Measurements from ENCODE around the gene B3GNT8.

The B3GNT8 gene

DNA sequence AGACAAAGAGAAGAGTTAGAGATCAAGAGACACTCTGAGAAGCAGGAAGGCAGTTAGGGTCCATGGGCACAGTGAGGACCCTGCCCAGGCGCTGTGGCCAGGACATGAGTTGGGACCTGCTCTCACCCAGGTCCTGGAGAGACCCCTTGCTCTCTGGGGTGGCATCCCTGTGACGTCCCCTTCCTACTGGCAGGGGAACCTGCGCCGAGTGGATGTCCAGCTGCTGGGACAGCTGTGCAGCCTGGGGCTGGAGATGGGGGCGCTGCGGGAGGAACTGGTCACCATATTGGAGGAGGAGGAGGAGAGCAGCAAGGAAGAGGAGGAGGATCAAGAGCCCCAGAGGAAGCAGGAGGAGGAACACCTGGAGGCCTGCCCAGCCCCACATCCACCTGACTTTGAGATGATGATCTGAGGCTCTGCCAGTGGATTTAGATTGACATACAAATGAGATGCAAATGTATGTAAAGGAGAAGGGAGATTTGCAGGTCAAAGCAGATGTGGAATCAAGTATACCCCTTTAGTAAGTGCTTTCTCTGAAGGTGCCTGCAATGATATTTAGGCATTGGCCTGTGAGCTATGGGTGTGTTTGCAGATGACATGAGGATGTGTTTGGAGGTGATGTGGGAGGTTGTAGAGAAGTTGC lies 16.8 kb upstream of the B3GNT8 start:
- in situ Hi-C loops (cut with MboI; ENCODE audit: low pct_unique_long_range_greater_than_20kb, low sequenced_read_pairs, unreplicated experiment), result loop anchor here (10.0 kb wide), 1 partner anchor 131 kb away; the partner anchor contains the start of gene CEACAM21
- TF ChIP-seq, protein P1, sequence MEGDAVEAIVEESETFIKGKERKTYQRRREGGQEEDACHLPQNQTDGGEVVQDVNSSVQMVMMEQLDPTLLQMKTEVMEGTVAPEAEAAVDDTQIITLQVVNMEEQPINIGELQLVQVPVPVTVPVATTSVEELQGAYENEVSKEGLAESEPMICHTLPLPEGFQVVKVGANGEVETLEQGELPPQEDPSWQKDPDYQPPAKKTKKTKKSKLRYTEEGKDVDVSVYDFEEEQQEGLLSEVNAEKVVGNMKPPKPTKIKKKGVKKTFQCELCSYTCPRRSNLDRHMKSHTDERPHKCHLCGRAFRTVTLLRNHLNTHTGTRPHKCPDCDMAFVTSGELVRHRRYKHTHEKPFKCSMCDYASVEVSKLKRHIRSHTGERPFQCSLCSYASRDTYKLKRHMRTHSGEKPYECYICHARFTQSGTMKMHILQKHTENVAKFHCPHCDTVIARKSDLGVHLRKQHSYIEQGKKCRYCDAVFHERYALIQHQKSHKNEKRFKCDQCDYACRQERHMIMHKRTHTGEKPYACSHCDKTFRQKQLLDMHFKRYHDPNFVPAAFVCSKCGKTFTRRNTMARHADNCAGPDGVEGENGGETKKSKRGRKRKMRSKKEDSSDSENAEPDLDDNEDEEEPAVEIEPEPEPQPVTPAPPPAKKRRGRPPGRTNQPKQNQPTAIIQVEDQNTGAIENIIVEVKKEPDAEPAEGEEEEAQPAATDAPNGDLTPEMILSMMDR (IDR thresholded peaks at IDR 0.05; ENCODE audit: extremely low read depth, insufficient read depth, missing control alignments), result no peak
- no peak for DNase-seq (ENCODE audit: low spot score)

DNA sequence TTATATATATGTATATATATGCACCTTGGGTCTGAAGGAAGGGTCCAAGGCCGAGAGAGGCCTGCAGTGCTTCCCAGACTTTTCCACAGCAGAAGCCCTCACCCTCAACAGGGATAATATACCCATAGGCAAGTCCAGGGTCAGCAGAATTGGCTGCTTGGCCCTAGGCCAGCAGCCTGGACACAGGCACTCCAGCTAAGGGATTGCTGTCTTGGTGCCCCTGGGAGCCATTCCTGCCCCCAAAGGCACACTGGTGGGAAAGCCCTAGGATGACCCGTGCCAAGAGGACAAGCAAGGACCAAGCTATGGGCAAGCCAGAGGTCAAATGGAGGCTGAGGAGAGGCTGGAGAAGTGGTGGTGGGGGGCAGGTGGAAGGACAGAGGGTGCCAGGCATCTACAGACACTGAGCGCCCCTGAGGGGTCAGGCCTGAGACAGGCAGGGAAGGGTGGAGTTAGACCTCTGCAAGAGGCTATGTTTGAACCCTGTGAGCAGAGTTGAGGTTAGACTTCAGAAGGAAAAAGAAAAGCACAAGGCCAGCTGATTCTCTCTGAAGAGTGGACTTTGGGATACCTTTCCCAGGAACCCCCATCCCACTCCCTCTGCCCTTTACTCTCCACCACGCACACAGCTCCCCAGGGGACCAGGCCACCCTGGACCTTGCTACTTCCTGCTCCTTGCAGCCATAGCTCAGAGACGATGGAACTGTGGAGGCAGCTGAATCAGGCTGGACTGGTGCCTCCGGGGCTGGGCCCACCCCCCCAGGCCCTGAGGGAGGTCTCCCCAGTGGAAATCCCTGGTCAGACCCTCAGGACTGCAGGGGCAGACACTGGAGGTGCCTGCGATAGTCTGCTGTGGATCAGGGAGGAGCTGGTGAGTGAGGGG lies 15.5 kb upstream of the B3GNT8 start, which contains the start of gene ERICH4:
ERICH4 (plus strand) TSS at position 684 of the 883 bp plus-strand sequence; CDS start at position 698, 14 bp downstream.
- TF ChIP-seq, protein P1 (IDR thresholded peaks at IDR 0.05; ENCODE audit: extremely low read depth, insufficient read depth, missing control alignments), result no peak
- in situ Hi-C loops (cut with MboI; ENCODE audit: low pct_unique_long_range_greater_than_20kb, low sequenced_read_pairs, unreplicated experiment), result loop anchor here (10.0 kb wide), 1 partner anchor 132 kb away; the partner anchor contains the start of gene CEACAM21
- DNase-seq (ENCODE audit: low spot score), result no peak

DNA sequence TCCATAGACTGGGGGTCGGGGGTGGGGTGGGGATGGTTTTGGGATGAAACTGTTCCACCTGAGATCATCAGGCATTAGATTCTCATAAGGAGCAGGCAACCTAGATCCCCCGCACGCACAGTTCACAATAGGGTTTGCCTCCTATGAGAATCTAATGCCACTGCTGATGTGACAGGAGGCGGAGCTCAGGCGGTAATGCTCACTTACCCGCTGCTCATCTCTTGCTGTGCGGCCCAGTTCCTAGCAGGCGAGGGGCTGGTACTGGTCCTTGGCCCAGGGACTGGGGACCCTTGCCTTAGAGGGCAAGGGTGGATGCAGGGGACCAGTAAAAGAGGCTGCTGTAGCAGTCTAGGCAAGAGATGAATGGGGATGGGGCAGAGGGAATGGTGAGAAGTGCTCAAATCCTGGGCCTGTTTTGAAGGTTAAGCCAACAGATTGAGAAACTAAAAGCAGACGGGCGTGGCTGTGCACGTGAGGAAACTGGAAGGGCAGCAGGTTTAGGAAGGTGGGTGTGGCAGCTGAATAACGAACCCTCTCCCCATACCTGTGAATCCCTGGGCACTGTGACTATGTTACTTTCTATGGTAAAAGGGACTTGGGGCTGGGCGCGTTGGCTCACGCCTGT lies 14.3 kb upstream of the B3GNT8 start:
- TF ChIP-seq, protein P1 (IDR thresholded peaks at IDR 0.05; ENCODE audit: extremely low read depth, insufficient read depth, missing control alignments), result no peak
- in situ Hi-C loops (cut with MboI; ENCODE audit: low pct_unique_long_range_greater_than_20kb, low sequenced_read_pairs, unreplicated experiment), result loop anchor here (10.0 kb wide), 1 partner anchor 133 kb away; the partner anchor contains the start of gene CEACAM21
- no peak for DNase-seq (ENCODE audit: low spot score)

DNA sequence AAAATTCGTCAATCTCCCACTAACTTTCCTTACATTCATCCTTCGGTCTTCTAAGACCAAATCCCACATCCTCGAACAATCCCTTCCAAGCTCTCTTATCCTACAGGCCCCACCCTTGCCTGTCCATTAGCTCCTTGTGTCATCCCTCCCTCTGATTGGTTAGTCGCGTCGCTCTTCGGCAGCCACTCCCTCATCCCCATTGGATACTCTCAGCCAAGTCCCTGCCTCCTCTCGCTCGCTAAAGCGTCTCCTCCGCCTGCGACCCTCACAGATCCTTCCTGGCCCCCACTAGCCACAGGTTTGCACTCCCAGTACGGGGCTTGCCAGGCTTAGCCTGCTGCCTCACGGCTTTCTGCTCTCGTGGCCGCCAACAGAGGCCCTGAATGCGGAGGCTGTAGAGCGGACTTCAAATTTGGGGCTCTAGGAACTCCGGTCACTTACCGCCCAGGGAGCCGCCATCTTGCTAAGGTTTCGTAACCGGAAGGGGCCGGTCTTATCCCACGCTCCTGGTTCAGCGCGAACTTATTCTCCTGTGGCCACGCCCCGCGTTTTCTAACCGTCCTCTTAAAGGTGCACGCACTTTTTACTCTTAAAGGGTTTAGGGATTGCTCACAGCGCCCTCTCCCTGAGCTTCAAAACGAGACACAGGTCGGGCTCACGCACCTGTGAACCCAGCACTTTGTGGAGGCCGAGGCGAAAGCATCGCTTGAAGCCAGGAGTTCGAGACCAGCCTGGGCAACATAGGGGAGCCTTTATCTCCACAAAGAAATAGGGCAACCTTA lies 12.5 kb upstream of the B3GNT8 start, which contains the start of gene DMAC2:
DMAC2 (minus strand) TSS at position 472 of the 782 bp plus-strand sequence; CDS start at position 459, 13 bp downstream.
- peak; percentile 93 for DNase-seq (ENCODE audit: low spot score)
- in situ Hi-C loops (cut with MboI; ENCODE audit: low pct_unique_long_range_greater_than_20kb, low sequenced_read_pairs, unreplicated experiment), result loop anchor here (10.0 kb wide), 1 partner anchor 135 kb away; the partner anchor contains the start of gene CEACAM21
- TF ChIP-seq, protein P1 (IDR thresholded peaks at IDR 0.05; ENCODE audit: extremely low read depth, insufficient read depth, missing control alignments), result peak; percentile 67

DNA sequence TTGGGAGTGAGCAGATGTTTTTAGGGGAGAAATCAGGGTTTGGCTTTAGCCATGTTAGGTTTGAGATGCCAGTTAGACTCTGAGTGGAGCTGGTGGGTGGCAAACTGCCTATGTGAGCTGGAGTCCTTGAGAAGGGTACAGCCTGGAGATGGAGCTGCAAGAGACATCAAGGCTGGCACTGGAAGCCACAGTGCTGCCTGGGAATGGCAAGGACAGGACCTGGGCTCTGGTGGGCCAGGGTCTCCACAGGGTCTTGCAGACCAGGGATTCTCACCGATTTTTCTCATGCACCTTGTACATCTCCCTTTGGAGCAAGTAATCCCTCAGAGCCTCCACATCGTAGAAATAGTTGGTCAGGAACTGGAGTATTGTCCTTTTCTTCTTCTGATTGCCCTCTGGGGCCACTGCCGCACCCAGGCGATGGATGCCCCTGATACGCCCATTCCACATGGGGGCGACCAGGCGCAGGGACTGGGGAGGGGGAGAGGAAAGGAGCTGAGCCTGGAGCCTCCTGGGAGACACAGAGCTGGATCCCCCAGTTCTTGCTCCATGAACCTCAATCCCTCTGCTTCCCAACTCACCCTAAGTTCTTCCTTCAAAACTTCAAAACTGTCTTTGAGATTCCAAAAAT lies 10.9 kb upstream of the B3GNT8 start:
- peak; percentile 4 for DNase-seq (ENCODE audit: low spot score)
- TF ChIP-seq, protein P1 (IDR thresholded peaks at IDR 0.05; ENCODE audit: extremely low read depth, insufficient read depth, missing control alignments), result no peak
- in situ Hi-C loops (cut with MboI; ENCODE audit: low pct_unique_long_range_greater_than_20kb, low sequenced_read_pairs, unreplicated experiment), result no loop called here
